Measurements from ENCODE around the gene SLC35C1.
"Not testable (repeated sequence)": the region's sequence is repeated elsewhere in the genome, so short reads cannot be mapped to it uniquely, and the experiment has no call there.

SLC35C1 gene

DNA sequence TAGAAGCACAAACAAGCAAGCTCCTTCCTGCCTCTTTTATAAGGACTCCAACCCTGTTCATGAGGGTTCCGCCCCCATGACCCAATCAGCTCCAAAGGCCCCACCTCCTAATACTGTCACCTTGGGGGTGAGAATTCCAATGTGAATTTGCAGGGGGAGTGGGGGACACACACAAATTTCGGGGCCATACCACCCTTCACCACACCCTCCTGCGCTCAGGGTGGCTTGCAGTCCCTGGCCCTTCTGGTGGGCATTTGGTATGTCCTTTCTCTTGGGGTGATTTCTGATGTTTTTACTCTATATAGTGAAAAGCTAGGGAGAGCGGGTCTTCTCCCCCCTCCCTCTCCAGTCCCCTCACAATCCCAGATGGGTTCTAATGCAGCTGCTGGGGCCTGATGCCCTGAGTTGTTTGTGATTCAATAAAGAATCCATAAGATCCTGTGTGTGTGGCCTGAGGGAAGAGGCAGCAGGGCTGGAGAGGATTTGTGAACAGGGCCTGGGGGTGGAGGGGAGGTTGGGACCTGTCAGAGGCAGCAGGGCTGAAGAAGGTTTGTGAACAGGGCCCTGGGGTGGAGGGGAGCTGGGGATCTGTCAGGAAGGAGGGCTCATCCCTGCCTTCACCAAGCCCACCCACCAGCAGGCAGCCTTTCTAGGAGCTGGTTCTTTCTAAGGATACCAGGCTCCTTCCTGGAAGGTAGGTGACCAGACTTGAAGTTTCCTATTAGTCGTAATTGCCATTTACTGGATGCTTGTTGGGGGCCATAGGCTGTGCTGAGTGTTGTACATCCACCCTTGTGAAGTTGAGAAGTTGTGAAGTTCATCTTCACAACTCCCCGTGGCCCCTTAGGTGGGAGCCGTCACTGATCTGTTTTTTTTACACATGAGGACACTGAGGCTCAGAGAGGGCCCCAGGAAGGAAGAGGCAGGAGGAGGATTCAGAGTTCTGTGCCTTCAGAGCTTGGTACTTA is 7.9 kb downstream of the SLC35C1 start:
- peaks cover 20% of the 10 kb centered on the region for H3K36me3 ChIP-seq (ENCODE audit: insufficient read depth, low read depth, low read length)
- no peak overlapping the region for H3K9ac ChIP-seq (ENCODE audit: low read depth, low read length)
- H3K9me3 ChIP-seq (ENCODE audit: insufficient read depth, low read depth, low read length): no peaks in the 10 kb centered on the region
- H3K4me1 ChIP-seq (ENCODE audit: insufficient read depth, low read length): peaks cover 7% of the 10 kb centered on the region; the same call in 1 of the 2 replicates
- H3K27ac ChIP-seq (ENCODE audit: low read length): no peak overlapping the region
- H3K27me3 ChIP-seq (ENCODE audit: insufficient read depth, low read length): peaks cover 4% of the 10 kb centered on the region; the same call in 1 of the 2 replicates
- H3K4me3 ChIP-seq (ENCODE audit: low read length): no peak overlapping the region

DNA sequence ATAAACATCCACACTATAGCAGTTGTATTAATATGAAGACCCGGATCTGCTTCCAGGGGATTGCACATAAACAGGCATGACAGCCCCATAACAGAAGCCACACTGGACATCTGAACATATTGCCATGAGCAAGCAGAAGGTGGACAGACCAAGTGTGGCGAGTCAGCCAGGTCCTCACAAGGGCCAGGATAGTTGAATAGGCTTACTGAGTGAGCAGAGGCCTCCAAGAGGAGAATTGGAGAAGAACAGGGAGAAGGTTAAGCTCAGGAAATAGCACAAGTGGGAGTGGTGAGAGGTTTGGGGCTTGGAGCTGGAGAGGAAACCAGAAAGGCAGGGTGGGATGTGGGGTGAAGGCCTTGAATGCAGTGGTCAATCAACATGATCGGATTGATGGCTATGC is 10.8 kb downstream of the SLC35C1 start:
- H3K9ac ChIP-seq (ENCODE audit: low read depth, low read length): no peak overlapping the region
- H3K36me3 ChIP-seq (ENCODE audit: insufficient read depth, low read depth, low read length): peaks cover 14% of the 10 kb centered on the region
- H3K27ac ChIP-seq (ENCODE audit: low read length): no peak overlapping the region
- peaks cover 4% of the 10 kb centered on the region; the same call in 1 of the 2 replicates for H3K27me3 ChIP-seq (ENCODE audit: insufficient read depth, low read length)
- H3K4me1 ChIP-seq (ENCODE audit: insufficient read depth, low read length): peaks cover 7% of the 10 kb centered on the region; the same call in 1 of the 2 replicates
- H3K9me3 ChIP-seq (ENCODE audit: insufficient read depth, low read depth, low read length): no peaks in the 10 kb centered on the region
- H3K4me3 ChIP-seq (ENCODE audit: low read length): no peak overlapping the region

DNA sequence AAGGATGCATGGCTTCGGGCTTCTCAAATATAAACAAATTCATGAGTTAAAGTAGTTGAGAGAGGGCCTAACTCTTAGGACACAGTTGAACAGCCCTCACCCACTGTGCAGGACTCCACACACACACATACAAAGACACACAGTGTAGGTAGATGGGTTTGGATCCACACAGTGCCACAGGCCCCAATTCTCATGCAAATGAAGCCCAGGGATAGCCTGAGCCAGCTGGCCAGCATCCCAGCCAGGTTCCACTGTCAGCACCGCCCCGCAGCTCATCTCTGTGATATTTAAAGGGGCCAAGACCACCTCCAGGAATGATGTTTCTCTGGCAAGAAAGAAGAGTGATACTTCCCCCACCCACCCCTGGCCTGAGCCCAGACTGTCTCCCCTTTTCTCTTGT is 11.7 kb downstream of the SLC35C1 start:
- H3K27me3 ChIP-seq (ENCODE audit: insufficient read depth, low read length): peaks cover 4% of the 10 kb centered on the region; the same call in 1 of the 2 replicates
- peaks cover 5% of the 10 kb centered on the region; the same call in 1 of the 2 replicates for H3K36me3 ChIP-seq (ENCODE audit: insufficient read depth, low read depth, low read length)
- H3K9ac ChIP-seq (ENCODE audit: low read depth, low read length): no peak overlapping the region
- H3K27ac ChIP-seq (ENCODE audit: low read length): no peak overlapping the region
- H3K4me1 ChIP-seq (ENCODE audit: insufficient read depth, low read length): peaks cover 7% of the 10 kb centered on the region; the same call in 1 of the 2 replicates
- no peaks in the 10 kb centered on the region for H3K9me3 ChIP-seq (ENCODE audit: insufficient read depth, low read depth, low read length)
- no peak overlapping the region; the same call in 1 of the 2 replicates for H3K4me3 ChIP-seq (ENCODE audit: low read length)

DNA sequence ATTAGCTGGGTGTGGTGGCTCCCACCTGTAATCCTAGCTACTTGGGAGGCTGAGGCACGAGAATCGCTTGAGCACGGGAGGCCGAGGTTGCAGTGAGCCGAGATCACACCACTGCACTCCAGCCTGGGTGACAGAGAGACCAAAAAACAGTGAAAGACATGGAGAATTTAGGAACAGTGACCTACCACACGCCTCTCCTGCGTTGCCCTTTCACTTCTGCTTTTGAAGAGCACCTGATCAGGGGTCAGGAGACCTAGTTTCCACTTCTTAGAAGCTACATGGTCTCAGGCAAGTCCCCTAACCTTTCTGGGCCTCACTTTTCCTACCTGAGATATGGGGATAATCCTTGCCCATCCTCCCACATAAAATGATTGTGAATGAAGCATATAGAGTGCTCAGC is 12.2 kb downstream of the SLC35C1 start:
- Histone ChIP-seq H3K4me3 (ENCODE audit: low read length) (no peak overlapping the region), H3K9ac (ENCODE audit: low read depth, low read length) (no peak overlapping the region), H3K27ac (ENCODE audit: low read length) (no peak overlapping the region), H3K36me3 (ENCODE audit: insufficient read depth, low read depth, low read length) (no peaks in the 10 kb centered on the region), H3K9me3 (ENCODE audit: insufficient read depth, low read depth, low read length) (no peaks in the 10 kb centered on the region), H3K27me3 (ENCODE audit: insufficient read depth, low read length) (peaks cover 4% of the 10 kb centered on the region; the same call in 1 of the 2 replicates), H3K4me1 (ENCODE audit: insufficient read depth, low read length) (peaks cover 7% of the 10 kb centered on the region; the same call in 1 of the 2 replicates)

DNA sequence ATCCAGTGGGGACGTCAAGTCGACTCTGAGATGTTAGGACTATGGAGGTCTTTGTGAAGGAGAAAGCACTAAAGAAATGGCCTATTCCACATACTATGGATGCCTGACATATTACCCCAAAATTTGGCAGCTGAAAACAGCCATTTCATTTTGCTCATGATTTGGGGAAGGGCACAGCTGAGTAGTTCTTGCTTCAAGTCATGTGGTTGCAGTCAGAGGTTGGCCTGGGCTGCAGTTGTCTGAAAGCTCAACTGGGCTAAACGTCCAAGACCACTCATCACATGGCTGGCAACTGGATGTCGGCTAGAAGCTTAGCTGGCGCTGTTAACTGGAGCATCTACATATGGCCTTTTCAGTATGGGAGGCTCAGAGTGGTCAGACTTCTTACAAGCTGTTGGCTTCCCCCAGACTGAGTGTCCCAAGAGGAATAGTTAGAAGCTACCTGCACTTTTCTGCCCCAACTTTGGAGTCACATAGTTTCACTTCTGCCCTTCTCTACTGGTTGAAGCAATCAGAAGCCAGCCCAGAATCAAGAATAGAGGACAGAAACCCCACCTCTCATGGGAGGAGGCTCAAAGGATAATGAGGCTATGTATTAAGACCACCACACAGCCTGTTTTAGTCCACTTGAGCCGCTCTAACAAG is 14.1 kb downstream of the SLC35C1 start:
- Histone ChIP-seq H3K9me3 (ENCODE audit: insufficient read depth, low read depth, low read length) (no peaks in the 10 kb centered on the region), H3K27me3 (ENCODE audit: insufficient read depth, low read length) (peaks cover 4% of the 10 kb centered on the region; the same call in 1 of the 2 replicates), H3K4me1 (ENCODE audit: insufficient read depth, low read length) (peaks cover 7% of the 10 kb centered on the region; the same call in 1 of the 2 replicates), H3K9ac (ENCODE audit: low read depth, low read length) (no peak overlapping the region), H3K4me3 (ENCODE audit: low read length) (no peak overlapping the region), H3K27ac (ENCODE audit: low read length) (no peak overlapping the region), H3K36me3 (ENCODE audit: insufficient read depth, low read depth, low read length) (no peaks in the 10 kb centered on the region)

DNA sequence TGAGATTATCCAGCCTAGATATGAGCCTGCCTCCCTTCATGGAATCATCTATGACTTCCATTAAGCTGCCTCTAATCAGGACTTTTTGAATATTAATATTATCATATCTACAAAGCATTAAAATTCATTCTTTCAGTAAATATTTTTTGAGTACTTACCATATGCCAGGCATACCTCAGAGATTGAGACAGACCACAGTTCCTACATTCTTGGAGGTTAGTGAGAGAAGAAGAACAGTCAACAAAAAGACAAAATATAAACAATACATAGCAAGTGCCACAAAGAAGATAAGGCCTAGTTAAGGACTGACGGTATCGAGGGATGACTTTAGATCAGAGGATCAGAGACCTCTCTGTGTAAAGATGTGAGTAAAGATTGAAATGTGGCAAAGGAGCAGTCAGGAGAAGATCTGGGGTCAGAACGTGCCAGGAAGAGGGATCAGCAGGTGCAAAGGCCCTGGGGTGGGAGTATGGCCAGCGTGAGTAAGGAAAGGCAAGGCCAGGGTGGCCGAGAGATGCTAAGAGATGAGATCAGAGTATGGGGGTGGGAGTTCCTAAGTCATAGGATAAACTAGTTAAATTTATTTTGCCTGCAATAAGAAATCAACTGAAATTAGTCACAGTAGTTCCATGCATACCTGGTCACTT is 15.4 kb downstream of the SLC35C1 start:
- Histone ChIP-seq H3K4me3 (ENCODE audit: low read length) (no peak overlapping the region), H3K36me3 (ENCODE audit: insufficient read depth, low read depth, low read length) (no peaks in the 10 kb centered on the region), H3K4me1 (ENCODE audit: insufficient read depth, low read length) (peaks cover 7% of the 10 kb centered on the region; the same call in 1 of the 2 replicates), H3K9ac (ENCODE audit: low read depth, low read length) (no peak overlapping the region), H3K27me3 (ENCODE audit: insufficient read depth, low read length) (peaks cover 4% of the 10 kb centered on the region; the same call in 1 of the 2 replicates), H3K27ac (ENCODE audit: low read length) (no peak overlapping the region), H3K9me3 (ENCODE audit: insufficient read depth, low read depth, low read length) (no peaks in the 10 kb centered on the region)

DNA sequence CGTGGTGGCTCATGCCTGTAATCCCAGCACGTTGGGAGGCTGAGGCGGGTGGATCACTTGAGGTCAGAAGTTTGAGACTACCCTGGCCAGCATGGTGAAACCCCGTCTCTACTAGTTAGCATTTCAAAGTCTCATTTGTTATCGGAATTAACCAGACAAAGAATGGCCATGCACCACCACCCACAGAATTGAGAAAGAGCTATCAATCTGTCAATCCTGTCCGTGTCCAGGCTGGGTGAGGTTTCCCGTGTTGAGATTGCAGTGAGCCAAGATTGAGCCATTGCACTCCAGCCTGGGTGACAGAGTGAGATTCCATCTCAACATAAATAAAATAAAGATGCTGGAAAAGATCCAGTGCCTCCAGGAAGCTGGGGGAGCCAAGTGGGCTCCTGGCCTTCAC is 21.5 kb downstream of the SLC35C1 start:
- not testable (repeated sequence) for H3K36me3 ChIP-seq (ENCODE audit: insufficient read depth, low read depth, low read length); H3K9ac ChIP-seq (ENCODE audit: low read depth, low read length); H3K27me3 ChIP-seq (ENCODE audit: insufficient read depth, low read length); H3K4me3 ChIP-seq (ENCODE audit: low read length); H3K9me3 ChIP-seq (ENCODE audit: insufficient read depth, low read depth, low read length); H3K4me1 ChIP-seq (ENCODE audit: insufficient read depth, low read length); H3K27ac ChIP-seq (ENCODE audit: low read length)

DNA sequence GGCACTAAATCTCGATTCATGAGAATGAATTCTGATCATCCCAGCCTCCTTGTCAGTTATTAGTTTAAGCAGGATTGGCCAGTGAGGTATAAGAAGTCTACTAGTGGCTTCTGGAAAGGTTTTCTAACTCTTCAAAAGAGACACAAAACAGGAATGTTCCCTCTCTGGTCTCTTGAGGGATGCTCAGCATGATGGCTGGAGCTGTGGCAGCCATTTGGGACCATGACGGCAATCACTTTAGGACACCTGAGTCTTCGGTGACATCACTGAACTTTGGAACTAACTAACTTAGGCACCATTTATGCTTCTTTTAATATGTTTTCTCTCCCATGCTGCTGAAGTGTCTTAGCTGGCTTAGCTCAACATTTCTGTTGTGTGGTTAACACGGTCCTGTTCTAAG is 22.2 kb downstream of the SLC35C1 start:
- H3K4me1 ChIP-seq (ENCODE audit: insufficient read depth, low read length): no peaks in the 10 kb centered on the region
- H3K4me3 ChIP-seq (ENCODE audit: low read length): no peak overlapping the region
- H3K27me3 ChIP-seq (ENCODE audit: insufficient read depth, low read length): no peaks in the 10 kb centered on the region
- no peak overlapping the region for H3K9ac ChIP-seq (ENCODE audit: low read depth, low read length)
- no peaks in the 10 kb centered on the region for H3K9me3 ChIP-seq (ENCODE audit: insufficient read depth, low read depth, low read length)
- no peak overlapping the region for H3K27ac ChIP-seq (ENCODE audit: low read length)
- H3K36me3 ChIP-seq (ENCODE audit: insufficient read depth, low read depth, low read length): no peaks in the 10 kb centered on the region

DNA sequence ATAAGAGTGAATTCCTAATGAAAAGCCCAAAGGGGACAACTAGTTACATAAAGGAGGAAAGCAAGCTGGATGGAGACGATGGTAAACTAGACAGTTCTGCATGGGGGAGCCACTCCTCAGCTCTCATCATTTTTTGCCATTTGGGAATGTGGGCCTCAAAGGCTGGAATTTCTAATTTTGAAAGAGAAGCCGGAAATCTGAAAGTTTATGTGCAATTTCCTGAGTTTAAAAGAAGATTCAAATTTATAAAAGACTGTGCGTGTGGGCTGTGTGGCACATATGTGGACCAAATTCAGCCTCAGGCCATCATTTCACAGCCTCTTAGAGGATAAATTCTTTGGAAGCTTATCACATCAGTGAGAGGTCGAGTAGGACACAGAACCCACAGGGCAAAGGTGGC is 24.0 kb downstream of the SLC35C1 start:
- Histone ChIP-seq H3K4me3 (ENCODE audit: low read length) (no peak overlapping the region), H3K4me1 (ENCODE audit: insufficient read depth, low read length) (no peaks in the 10 kb centered on the region), H3K36me3 (ENCODE audit: insufficient read depth, low read depth, low read length) (no peaks in the 10 kb centered on the region), H3K9ac (ENCODE audit: low read depth, low read length) (no peak overlapping the region), H3K9me3 (ENCODE audit: insufficient read depth, low read depth, low read length) (no peaks in the 10 kb centered on the region), H3K27me3 (ENCODE audit: insufficient read depth, low read length) (no peaks in the 10 kb centered on the region), H3K27ac (ENCODE audit: low read length) (no peak overlapping the region)

DNA sequence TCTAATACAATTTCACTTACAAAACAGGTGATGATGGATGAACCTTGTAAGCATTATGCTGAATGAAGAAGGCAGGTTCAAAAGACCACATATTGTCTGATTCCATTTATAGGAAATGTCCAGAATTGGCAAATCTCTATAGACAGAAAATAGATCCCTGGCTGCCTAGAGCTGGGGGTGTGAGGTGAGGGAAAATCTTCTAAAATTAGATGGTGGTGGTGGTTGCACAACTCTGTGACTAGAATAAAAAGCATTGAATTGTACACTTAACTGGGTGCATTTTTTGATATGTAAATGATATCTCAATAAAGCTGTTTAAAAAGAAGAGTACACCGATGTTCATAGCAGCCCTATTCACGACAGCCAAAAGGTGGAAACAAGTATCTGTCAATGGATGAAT is 25.6 kb downstream of the SLC35C1 start:
- H3K27me3 ChIP-seq (ENCODE audit: insufficient read depth, low read length): no peaks in the 10 kb centered on the region
- no peaks in the 10 kb centered on the region for H3K36me3 ChIP-seq (ENCODE audit: insufficient read depth, low read depth, low read length)
- no peaks in the 10 kb centered on the region for H3K4me1 ChIP-seq (ENCODE audit: insufficient read depth, low read length)
- no peak overlapping the region for H3K9ac ChIP-seq (ENCODE audit: low read depth, low read length)
- H3K4me3 ChIP-seq (ENCODE audit: low read length): no peak overlapping the region
- no peaks in the 10 kb centered on the region for H3K9me3 ChIP-seq (ENCODE audit: insufficient read depth, low read depth, low read length)
- H3K27ac ChIP-seq (ENCODE audit: low read length): no peak overlapping the region

DNA sequence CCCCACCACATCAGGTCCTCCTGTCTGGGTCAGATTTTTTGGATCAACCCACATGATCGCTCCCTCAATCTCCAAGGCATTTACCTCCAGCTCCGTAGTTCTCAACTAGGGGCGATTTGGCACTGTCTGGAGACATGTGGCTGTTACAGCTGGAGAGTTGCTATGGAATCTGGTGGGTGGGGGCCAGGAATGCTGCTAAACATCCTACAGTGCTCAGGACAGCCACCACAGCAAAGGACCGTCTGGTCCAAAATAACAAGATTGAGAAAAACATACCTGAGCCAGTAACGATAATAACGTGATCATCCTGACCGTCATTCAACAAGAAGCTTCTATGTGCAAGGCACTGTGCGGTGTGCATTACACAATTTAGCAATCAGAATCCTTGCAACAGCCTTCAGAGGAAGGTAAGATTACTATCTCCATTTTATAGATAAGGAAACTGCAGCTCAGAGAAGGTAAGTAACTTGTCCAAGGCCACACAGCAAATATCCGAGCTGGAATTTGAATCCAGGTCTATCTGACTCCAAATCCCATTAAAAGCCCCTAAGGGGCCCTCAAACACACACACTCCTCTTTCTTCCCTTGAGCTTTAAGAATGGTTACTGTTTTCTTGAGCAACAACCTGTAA is 28.0 kb downstream of the SLC35C1 start:
- Histone ChIP-seq H3K27ac (ENCODE audit: low read length) (no peak overlapping the region), H3K4me3 (ENCODE audit: low read length) (no peak overlapping the region), H3K9me3 (ENCODE audit: insufficient read depth, low read depth, low read length) (no peaks in the 10 kb centered on the region), H3K27me3 (ENCODE audit: insufficient read depth, low read length) (no peaks in the 10 kb centered on the region), H3K36me3 (ENCODE audit: insufficient read depth, low read depth, low read length) (no peaks in the 10 kb centered on the region), H3K9ac (ENCODE audit: low read depth, low read length) (no peak overlapping the region), H3K4me1 (ENCODE audit: insufficient read depth, low read length) (no peaks in the 10 kb centered on the region)

Data from iPS-20b (cell line).